A673 (cell line): ENCODE results near the gene ADRA2A.

Experiments
- CTCF ChIP-seq: fragments of 300-800, 200-600 bp; sonication (generic); conservative IDR thresholded peaks from 2 replicates; pipeline ENCODE4 v1.5.1; 2017; ENCODE audit warnings: low read depth, mild to moderate bottlenecking, antibody characterized with exemption, low read length, moderate library complexity, mixed read lengths
- EZH2 ChIP-seq: fragments of 200-600 bp; sonication (generic); IDR thresholded peaks from 2 replicates; pipeline ENCODE4 v1.6.1; 2017; ENCODE audit warnings: borderline replicate concordance, low read depth, mild to moderate bottlenecking, mixed read lengths, antibody characterized with exemption, low read length; ENCODE audit not compliant: poor library complexity, severe bottlenecking

GRCh38 chr10:111113238-111113960 lies 36.6 kb downstream of the ADRA2A start:
- no peak for TF ChIP-seq CTCF
- TF ChIP-seq EZH2, result no peak
